GM19372 (cell line): ENCODE results near the gene MARCHF2.

Experiments used
- ATAC-seq: cut with Tn5 transposase; IDR thresholded peaks from one replicate; pipeline ENCODE4 v1.9.1; 2021; ENCODE audit warnings: mild to moderate bottlenecking, low read depth, moderate library complexity; ENCODE audit not compliant: unreplicated experiment

Gene MARCHF2

DNA sequence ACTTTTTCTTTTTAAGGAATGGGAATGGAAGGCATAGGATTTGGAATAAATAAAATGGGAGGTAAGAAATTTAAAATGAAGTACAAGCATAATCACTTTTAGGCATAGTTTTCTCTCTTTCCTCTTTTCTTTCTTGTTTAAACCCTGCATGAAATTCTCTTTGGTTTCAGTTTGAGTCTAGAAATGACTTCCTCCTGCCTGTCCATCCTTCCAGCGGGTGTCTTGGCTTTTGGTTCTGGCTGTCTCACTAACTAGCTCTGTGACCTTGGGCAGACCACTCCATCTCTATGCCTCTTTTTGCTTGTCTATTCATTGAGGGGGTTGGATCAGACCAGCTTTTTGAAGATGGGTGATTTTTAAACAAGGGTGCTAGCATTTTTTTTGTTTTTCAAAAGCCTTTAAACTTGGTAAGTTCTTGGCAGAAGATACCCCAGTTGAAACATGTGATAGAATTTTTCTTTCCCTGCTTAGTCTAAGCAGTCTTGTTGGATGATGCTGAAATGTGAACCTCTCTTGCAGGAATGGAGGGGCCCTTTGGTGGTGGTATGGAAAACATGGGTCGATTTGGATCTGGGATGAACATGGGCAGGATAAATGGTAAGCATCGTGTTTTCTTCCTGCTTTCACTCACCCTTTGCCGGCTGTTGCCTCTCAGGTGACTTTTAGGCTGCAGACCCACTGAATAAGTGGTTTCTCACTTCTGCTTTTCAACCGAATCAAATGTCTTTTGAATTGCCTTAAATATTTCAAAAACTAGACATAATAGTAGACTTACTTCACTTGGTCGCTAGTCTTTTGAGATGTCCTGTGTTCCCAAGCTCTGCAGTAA lies 60.8 kb downstream of the MARCHF2 start:
- no peak for ATAC-seq

DNA sequence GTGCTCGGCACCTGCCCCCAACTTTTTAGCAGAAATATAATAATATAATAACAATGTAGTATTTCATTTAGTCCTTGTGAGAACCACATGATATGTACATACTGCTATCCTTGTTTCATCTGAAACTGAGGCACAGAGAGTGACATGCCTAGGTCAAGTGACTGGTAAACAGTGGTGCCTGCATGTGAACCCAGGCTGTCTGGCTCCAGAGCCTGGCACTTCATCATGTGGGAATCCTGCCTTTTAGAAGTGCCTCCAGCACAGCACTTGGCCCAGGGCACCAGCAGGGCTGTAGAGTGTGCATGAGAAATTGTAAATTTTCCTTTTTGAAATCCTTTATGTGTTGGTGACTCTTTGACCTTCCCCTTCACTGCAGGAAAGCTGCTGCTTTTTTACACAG lies 61.9 kb downstream of the MARCHF2 start:
- no peak for ATAC-seq

DNA sequence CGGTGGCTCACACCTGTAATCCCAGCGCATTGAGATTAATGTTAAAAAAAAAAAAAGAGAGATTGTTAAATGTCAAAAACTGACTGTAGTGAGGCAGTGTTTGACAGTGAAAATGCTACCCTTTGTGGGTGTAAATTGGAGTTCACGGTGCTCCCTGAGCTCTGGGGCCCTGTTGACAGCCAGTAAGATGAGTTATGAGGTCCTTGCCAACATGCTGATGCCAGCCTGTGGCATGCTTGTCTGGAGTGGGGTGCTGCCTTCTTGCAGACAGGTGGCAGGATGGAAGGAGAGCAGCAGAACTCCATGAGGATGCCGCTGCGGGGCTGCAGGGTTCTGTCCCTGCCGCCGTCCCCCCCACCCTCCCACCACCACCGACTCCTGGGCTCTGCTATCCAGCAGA lies 63.4 kb downstream of the MARCHF2 start:
- no peak for ATAC-seq

DNA sequence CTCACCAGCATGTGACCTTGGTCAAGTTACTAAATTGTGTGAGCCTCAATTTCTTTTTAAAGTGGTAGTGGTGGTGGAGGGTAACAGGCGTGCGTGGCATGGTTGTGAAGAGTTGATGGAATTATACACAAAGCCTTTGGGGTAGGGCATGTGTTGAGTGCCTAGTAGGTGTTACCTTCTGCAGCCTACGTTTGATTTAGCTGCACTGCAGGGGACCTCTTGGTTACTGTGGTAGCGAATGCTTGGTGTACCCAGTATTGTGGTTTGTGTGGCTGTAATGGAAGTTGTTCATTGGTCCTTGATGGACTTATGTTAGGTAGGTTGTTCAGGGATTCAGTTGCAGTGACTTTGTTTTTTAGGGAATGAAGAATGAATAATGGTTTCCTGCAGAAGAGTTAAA lies 64.8 kb downstream of the MARCHF2 start:
- no peak for ATAC-seq

DNA sequence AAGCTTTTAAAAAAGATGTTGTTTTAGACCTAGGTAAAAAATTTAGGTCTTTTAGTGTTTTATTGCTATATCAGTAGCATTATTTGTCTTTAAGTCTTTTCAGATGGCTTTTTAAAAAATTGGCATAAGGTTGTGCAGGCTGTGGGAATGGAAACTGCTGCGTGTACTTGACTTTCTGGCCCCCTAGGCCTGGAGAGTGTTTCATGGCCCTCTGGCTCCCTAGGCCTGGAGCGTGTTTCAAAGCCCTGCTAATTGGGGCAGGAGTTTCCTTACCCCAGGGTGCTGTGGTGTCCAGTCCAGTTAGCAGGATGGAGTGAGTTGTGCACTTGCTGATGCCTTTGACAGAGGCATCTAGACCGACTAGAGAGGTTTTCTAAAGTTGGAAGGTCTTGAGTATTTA lies 65.5 kb downstream of the MARCHF2 start:
- ATAC-seq: no peak

DNA sequence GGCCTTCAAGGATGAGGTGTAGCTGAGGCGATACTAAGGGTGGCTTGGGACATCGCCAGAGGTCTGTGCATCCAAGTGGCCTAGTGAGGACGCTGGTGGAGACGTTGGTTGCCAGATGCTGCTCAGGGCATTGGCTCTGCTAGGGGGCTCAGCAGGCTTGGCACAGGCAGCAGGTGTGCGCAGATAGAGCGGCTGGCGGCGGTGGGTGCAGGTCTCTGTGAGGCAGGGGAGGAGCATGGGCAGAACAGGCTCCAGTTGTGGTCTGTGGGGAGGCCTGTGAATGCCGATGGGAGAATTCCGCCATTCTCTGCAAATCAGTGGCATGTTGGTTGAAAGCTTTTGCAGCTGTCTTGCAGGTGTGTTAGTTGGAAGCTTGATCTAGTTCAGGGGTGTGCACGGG lies 68.1 kb downstream of the MARCHF2 start:
- ATAC-seq: no peak

DNA sequence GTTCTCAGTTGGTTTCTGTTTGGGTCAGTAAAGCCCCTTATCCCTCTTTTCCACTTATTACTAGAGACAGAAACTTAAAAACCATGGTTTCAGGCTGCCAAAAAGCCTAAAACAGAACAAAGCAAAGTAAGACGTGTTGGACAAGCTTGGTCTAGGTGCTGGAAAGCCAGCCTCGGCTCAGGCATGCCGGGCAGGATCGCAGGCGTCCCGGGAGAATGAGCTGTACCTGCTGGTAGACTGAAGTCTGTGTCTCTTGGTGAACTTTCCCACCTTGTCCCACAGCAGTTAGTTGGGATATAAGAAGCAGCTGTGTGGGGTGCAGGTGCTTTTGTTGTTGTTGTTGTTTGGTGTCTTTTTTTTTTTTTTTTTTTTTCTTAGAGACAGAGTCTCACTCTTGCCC lies 68.5 kb downstream of the MARCHF2 start:
- no peak for ATAC-seq

DNA sequence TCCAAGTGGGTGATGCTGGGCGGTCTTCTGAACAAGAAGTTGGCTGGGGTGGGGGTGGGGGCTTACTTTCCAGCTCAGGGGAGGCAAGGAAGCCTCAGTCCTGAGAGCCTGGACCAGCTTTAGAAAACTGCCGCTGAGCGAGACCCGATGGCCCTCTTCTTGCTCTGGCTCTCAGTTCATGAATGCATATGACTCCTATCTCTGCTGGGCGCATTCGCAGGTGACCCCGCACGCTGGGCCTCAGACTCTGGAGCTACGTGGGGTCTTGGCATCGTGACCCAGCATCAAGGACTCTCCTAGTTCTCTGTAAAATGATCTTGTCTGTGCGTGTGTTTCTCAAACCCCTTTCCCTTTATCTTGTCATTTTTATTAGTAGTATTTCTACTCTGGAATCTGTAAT lies 69.6 kb downstream of the MARCHF2 start:
- ATAC-seq: no peak

DNA sequence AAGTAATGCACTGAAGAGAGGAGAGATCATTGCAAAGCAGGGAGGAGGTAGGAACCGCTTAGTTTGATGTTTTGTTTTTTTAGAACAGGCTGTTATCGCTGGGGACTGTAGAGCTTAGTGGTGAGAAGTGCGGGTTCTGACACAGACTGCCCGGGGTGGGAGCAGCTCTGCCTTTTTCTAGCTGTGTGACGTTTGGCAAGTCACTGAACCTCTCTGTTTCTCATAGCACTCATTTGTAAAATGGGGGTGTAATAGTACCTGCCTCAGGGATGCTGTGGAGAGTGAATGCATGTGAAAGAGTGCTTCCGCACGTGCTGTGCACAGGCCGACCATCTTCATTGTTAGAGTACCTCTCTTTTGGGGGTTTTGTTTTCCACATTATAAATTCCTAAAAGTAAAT lies 70.1 kb downstream of the MARCHF2 start:
- ATAC-seq: no peak

DNA sequence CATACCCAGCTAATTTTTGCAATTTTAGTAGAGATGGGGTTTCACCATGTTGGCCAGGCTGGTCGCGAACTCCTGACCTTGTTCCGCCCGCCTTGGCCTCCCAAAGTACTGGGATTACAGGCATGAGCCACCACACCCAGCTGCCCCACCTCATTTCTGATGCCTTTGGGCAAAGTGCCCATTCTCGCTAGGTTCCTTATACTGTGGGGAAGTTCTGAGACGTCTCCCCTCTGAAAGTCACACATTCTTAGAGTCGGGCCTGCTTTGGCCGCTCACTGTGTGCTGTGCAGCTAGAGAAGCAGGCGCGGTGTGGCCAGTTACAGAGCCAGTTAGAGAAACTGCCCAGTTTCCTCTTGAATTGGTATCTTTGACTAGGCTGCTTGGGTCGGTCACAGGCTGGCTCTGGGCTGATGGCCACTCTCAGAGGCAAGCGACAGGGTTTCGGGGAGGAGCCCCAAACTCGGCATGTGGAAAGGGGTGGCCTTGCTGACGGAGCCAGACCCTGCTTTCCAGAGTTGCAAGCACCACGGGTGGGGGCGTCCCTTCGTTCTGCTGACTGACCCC lies 71.3 kb downstream of the MARCHF2 start:
- no peak for ATAC-seq

DNA sequence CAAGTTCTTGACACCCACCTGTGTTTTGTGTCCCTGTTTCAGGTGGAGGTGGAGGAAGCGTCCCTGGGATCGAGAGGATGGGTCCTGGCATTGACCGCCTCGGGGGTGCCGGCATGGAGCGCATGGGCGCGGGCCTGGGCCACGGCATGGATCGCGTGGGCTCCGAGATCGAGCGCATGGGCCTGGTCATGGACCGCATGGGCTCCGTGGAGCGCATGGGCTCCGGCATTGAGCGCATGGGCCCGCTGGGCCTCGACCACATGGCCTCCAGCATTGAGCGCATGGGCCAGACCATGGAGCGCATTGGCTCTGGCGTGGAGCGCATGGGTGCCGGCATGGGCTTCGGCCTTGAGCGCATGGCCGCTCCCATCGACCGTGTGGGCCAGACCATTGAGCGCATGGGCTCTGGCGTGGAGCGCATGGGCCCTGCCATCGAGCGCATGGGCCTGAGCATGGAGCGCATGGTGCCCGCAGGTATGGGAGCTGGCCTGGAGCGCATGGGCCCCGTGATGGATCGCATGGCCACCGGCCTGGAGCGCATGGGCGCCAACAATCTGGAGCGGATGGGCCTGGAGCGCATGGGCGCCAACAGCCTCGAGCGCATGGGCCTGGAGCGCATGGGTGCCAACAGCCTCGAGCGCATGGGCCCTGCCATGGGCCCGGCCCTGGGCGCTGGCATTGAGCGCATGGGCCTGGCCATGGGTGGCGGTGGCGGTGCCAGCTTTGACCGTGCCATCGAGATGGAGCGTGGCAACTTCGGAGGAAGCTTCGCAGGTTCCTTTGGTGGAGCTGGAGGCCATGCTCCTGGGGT lies 72.7 kb downstream of the MARCHF2 start:
- no peak for ATAC-seq

DNA sequence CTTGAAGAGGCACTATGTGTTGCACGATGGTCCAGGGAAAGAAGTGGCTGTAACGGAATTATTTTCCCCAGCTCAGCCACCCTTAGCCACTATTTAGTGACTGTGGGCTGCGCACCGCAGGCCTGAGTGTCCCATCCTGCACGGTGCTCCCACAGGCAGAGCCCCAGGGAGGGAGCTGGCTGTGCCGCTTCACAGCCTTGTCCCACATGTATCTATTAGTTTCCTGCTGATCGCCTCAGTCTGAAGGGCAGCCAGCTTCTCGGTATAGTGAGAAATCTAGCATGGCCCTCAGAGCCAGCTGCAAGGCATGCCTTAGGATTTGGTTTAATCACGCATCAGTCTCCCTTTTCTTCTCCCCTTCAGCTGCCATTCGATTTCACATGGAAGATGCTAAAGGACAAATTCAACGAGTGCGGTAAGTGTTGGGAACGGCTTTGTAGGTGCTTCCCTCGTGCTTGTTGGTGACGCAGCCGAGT lies 73.6 kb downstream of the MARCHF2 start:
- no peak for ATAC-seq

DNA sequence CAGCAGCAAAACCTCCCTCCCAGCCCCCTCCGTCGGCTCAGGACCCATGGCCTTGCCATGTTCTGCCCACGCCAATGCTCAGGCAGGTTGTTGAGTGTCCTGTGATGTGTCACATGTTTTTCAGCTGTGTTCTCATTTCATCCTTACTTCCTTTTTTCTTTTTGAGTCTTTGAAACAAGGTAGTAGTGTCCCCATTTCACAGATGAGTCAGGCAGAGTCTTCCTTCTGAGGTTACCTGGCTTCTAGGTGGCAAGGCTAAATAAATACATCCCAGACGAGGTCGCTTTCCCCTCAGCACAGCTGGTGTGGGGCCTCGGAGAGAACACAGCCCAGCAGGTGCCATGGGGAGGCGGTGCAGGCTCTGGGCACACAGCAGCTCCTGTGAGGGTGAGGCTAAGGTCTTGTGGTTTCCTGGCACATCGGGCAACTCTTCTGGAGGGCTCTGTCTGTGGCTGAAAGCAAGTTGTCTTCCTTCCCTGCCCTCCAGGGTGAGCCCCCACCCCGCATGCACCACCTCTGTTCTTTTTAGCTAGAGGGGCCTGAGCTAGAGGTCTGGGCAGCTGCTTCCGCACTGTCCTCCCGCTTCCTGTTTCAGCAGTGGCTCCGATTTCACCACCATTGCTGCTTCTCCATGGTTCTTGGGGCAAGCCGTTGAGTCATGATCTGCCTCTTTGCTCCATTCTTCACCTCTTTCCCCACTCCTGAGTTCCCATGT lies 74.2 kb downstream of the MARCHF2 start:
- no peak for ATAC-seq

DNA sequence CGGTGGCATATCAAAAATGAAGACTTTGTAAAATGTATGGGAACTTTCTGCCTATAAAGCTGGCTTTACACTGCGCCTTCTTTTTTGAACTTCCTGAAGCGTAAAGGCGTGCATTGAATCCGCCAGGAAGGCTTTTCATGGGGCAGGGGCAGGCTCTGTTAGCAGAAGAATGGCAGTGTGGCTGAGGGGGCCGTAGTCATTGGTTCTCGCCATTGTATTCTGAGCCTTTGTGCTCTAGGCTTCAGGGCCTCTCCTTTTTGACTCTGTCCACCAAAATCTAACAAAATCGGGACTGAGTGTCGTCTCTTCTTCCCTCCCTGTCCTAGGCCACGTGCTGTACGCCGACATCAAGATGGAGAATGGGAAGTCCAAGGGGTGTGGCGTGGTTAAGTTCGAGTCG lies 75.3 kb downstream of the MARCHF2 start:
- ATAC-seq: no peak
